Activated CD4-positive, alpha-beta T cell treated with anti-CD3 and anti-CD28 coated beads, Interleukin-2, amount 50 U/mL, for 16 hours (primary cell): ENCODE data around the gene COL5A1.

Experiments
- DNase-seq: peaks from one replicate; pipeline ENCODE4 v3.0.0-alpha.2; 2020

The COL5A1 gene

DNA sequence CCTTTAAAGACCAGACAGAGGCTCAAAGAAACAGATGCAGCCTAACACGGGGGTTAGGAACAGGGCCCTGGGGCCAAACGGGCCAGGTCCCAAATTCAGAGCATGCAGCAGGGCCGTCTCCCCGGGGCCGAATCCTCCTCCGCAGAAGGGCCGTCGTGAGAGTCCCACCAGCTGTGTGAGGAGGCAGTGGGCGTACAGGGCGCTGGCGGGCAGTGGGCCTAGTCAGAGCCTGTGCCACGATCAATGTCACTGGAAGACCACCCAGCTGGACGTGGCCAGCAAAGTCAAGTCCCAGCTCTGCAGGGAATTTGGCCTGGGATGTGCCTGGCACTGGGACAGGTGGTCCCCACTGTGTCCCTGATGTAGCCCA, 223.2 kb downstream of the COL5A1 start:
- DNase-seq, result no peak

DNA sequence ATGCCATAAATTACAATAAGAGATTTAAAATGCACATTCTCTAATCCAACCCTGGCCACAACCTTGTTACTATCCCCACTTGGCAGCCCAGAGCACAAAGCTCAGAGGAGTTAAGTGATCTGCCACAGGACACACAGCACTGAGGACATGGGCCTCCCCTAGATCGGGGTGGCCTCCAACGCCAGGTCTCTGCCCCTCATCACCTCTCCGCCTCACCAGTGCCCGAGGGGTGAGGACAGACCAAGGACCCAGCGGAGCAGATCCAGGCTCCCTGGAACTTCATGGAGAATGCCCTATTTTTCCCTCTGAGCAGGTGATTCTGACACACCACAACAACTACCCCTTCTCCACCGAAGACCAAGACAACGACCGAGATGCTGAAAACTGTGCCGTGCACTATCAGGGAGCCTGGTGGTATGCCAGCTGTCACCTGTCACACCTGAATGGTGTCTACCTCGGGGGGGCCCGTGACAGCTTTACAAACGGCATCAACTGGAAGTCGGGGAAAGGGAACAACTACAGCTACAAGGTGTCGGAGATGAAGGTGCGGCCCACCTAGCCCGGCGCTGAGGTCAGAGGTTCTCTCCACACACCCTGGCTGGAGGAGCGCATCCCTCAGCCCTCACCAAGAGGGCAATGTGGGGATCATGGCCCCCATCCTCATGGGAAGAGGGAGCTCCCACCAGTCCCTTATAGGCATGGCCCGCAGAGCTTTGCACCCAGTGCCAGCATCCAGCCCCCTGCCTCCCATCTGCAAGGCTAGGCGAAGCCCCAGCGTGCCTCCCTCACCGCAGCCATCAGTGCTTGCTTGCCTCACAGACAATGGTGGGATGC, 226.5 kb downstream of the COL5A1 start:
- DNase-seq, result no peak

GRCh38 chr9:134868751-134869553, 227.3 kb downstream of the COL5A1 start:
- DNase-seq, result no peak

- no peak for DNase-seq
These were observed 228.1 kb downstream of the COL5A1 start for GRCh38 chr9:134869554-134870300.

DNA sequence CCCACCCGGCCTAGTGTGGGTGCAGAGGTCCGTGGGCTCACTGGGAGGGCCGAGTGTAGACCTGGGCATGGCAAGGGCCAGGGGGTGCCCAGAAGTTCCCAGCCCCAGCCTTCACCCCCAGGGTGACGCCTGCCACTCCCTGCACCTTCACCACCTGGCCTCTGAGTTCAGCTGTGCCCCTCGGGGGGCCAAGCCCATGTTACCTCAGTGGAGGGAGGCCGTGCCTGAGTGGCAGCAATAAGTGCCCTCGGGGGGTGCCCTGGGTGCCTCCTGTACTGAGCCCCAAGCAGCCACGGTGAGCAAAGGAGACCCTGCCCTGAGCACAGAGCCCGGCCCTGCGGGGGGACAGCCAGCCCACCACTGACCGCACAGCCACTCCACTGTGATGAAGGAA, 228.7 kb downstream of the COL5A1 start:
- DNase-seq, result no peak

- DNase-seq, result no peak
These were observed 229.4 kb downstream of the COL5A1 start for GRCh38 chr9:134870746-134871662.

GRCh38 chr9:134871697-134872340, 230.2 kb downstream of the COL5A1 start:
- no peak for DNase-seq

DNA sequence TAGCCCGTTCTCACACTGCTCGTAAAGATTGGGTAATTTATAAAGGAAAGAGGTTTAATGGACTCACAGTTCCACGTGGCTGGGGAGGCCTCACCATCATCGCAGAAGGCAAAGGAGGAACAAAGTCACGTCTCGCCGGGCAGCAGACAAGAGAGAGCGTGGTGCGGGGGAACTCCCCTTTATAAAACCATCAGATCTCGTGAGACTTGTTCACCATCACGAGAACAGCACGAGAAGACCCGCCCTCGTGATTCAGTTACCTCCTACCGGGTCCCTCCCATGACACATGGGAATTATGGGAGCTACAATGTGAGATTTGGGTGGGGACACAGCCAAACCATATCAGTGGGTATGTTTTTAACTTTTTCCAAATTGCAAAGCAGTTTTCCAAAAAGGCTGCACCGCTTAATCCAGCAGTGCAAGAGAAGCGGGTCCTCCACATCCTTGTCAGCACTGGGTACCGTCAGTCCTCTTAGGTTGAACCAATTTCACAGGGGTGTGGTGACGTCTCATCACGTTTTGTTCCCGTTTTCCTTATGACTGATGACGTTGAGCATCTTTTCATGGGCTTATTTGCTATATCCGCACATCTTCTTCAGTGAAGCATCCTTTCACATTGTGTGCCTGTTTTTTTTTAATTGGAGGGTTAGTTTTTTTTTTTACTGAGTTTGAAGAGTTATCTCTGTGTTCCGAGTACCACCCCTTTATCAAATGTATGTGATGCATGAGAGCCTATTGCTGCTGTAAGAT, 231.1 kb downstream of the COL5A1 start:
- no peak for DNase-seq

DNA sequence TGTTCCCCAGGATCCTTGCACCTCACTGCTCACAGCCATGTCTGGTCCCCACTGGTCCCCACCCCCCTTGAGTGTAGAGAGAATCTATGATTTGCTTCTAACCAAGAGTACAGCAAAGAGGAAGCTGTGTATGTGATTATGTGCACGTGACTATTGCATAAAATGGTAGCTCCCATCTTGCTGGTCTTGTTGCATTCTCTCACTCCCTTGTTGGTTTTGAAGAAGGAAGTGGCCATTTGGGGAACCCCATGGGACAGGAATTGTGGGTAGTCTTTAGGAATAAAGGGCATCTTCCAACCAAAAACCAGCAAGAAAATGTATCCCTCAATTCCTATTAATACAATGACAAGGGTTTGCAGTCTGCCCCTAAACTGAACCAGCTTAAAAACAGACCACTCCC, 233.8 kb downstream of the COL5A1 start:
- no peak for DNase-seq

DNA sequence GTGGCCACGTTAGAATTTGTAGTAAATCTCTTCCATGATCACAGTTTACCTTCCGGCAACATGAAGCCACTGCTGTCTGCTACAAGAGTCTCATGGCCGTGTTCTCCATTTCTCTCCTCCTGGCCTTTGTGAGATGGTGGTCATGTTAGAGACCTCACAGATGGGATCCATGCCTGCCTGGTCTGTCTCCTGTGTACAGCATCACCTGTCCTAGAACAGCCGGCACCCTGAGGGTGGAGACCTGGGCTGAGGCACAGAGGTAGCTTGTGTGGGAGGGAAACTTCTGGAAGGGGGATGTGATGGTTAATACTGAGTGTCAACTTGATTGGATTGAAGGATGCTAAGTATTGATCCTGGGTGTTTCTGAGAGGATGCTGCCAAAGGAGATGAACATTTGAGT, 235.9 kb downstream of the COL5A1 start:
- DNase-seq, result no peak

GRCh38 chr9:134879664-134880483, 238.3 kb downstream of the COL5A1 start:
- DNase-seq, result no peak

DNA sequence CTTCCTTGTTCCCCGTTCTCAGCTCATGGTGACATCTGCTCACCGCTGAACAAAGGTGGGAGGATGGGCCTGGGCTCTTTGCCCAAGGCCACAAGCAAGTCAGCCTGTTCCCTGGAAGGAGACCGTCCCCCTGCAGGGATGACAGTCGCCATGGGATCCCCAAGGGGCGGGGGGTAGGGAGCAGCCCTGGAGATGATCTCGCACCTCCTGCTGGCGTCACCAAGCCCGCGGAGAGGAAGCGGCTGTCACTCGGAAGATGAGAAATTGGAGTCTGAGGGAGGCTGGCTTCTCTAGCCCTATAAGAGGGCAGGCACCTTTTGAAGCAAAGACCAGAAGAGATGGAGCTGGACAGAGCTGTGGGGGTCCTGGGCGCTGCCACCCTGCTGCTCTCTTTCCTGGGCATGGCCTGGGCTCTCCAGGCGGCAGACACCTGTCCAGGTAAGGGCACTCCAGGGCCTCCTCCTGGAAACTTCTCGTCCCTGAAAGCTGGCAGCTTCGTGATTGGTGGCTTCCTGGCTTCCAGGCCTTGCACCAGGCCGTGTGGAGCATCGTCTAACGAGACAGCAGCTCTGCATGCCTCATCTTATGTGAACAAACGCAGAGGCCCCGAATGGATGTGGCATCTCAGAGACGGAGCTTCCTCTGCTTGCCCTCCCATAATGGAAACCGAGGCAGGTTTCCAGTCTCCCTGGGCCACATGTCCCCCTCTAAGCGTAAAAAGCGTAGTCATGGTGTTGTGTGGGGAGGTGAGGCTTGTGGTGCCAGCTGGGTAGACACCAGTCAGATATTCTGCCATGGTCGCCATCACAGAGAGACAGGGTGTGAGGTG, 239.1 kb downstream of the COL5A1 start, which contains the start of gene FCN2:
Gene FCN2 (plus strand): TSS at position 327 of the 829 bp plus-strand sequence. CDS start 12 bp downstream, at position 339.
- DNase-seq, result no peak

DNA sequence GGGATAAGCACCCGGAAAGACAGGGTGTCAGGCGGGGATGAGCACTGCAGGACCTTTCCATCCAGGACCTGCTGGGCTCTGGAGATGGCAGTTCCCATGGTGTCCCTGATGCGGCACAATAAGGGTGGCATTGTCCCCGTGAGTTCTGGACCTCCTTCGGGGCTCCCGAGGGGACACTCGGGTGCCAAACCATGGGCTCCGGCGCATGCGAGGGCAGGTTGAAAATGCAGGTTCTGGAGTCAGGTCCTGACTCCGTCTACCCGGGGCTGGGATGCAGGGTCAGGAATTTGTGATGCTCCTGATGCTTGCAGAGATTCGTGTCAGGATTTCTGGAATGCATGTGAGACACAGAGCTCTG, 239.7 kb downstream of the COL5A1 start:
- DNase-seq, result no peak

GRCh38 chr9:134882204-134882785, 240.7 kb downstream of the COL5A1 start:
- DNase-seq, result no peak

- DNase-seq, result no peak
These were observed 241.6 kb downstream of the COL5A1 start for GRCh38 chr9:134883040-134883782.

GRCh38 chr9:134884492-134884891, 242.9 kb downstream of the COL5A1 start:
- no peak for DNase-seq

DNA sequence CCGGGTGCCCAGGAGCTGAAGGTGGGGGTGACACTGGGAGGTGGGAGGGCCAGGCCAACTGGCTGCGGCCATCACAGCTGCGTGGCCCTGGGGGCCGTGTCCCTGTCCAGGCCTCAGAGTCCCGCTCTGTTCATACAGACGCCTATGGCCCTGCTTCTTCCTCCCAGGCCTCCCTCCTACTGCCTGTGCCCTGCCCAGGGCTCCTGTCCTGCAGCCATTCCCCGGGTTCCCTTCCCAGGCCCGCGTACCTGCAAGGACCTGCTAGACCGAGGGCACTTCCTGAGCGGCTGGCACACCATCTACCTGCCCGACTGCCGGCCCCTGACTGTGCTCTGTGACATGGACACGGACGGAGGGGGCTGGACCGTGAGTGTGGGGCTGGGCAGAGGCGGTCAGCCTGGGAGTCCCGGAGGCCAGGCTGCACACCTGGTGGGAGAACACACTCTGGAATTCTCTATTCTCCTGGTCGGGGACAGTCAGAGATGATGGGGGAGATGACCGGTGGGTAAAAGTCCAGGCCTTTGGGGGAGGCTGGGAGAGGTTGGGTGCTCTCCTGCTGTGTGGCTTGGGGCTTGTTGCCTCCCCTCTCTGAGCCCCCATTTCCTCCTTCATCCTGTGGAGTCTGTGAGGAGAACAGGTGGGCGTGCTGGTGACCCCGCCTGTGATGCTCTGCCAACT, 243.5 kb downstream of the COL5A1 start:
- DNase-seq, result no peak
